ENCODE data around the gene CNTN2. TPM values are rescaled to one million over a fixed set of nuclear protein-coding genes. Genes with fewer than 3 reads are reported as not detected.

Gene CNTN2
- total RNA-seq, 2 experiments from 2014 or later = not detected

DNA sequence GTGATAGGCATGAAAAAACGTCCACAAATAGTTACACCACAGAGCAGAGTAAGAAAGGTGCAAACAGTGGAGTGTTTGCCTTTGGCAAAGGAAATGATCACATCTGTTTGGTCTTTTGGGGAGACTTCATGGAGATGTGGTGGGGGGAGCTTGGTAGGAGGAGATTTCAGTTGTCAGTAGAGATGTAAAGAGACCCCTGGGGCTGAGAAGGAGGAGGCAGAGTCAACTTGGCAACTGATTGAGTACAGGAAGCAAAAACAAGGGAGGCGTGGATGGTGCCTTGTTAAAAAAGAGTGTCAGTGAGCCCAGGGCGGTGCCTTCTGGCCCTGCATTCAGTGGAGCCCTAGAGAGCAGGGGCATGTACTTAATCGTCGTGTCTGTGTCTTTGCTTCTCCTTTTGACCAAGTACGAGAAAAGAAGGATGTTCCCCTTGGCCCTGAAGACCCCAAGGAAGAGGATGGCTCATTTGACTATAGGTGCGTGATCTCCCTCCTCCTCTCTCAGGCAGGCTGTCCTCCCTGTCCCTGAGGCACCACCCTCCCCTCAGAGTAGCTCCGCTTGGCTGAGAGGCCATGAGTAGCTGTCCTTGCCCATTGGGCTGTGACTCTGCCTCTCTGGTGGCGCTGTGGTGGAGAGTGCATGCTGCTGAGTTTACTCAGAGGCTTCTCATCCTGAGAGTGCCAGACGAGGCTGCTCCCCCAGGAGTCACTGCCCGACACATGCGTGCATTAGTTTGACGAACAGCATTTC lies 30.4 kb upstream of the CNTN2 start:
- Mint-ChIP-seq H3K4me1 (no peaks in the 10 kb centered on the region), H3K9me3 (no peaks in the 10 kb centered on the region), H3K36me3 (ENCODE audit: low read depth) (no peaks in the 10 kb centered on the region), H3K27me3 (no peaks in the 10 kb centered on the region), H3K4me3 (no peak overlapping the region), H3K27ac (no peak overlapping the region)
- ChIA-PET CTCF (interaction anchor here (1.6 kb wide), 1 partner anchor 49 kb away, joined by 5 read pairs; no protein-coding TSS in a partner anchor), POLR2A (no interaction called here)
- DNase-seq = no peak

DNA sequence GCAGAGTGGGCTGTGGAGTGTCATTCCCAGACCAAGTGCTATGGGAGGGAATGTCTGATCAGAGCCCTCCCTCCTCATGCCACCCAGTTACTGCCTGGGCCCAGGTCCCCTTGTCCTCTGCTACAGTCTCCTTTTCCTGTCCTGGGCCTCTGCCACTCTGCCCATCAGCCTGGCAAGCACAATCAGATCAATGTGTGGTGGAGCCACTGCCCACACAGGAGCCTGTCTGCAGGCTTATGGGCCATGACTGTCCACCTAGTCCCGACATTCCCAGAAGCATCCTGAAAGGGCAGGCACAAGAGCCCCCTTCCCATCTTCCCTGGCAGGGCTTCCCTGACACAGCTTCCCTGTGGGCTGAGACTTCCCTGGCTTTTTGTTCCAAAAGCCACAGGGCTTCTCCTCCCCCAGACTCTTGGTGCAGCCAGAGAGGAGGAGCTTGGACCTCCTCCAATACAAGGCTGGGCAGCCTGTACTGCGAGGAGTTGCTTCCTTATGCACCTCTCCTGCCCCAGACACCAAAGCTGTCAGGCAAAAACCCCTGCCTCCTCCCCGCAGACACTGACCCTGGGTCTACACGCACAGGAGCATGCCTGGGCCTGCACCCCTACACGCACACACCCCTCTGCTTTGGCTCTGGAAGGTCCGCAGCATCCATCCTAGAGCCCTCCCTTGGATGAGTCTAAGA lies 29.2 kb upstream of the CNTN2 start:
- ChIA-PET POLR2A (no interaction called here), CTCF (interaction anchor here (1.6 kb wide), 1 partner anchor 48 kb away, joined by 5 read pairs; no protein-coding TSS in a partner anchor)
- Mint-ChIP-seq H3K4me1 (no peaks in the 10 kb centered on the region), H3K27me3 (no peaks in the 10 kb centered on the region), H3K36me3 (ENCODE audit: low read depth) (no peaks in the 10 kb centered on the region), H3K9me3 (no peaks in the 10 kb centered on the region), H3K4me3 (no peak overlapping the region), H3K27ac (no peak overlapping the region)
- no peak for DNase-seq

GRCh38 chr1:205014783-205015182 lies 28.2 kb upstream of the CNTN2 start:
- no peaks in the 10 kb centered on the region for H3K36me3 Mint-ChIP-seq (ENCODE audit: low read depth)
- H3K27ac Mint-ChIP-seq = no peak overlapping the region
- DNase-seq = no peak
- ChIA-PET CTCF (no interaction called here), POLR2A (no interaction called here)
- no peak overlapping the region for H3K4me3 Mint-ChIP-seq
- no peaks in the 10 kb centered on the region for H3K4me1 Mint-ChIP-seq
- H3K27me3 Mint-ChIP-seq = no peaks in the 10 kb centered on the region
- no peaks in the 10 kb centered on the region for H3K9me3 Mint-ChIP-seq

- no peaks in the 10 kb centered on the region for H3K4me1 Mint-ChIP-seq
- POLR2A ChIA-PET = no interaction called here
- H3K4me3 Mint-ChIP-seq = no peak overlapping the region
- H3K36me3 Mint-ChIP-seq (ENCODE audit: low read depth) = no peaks in the 10 kb centered on the region
- no peak overlapping the region for H3K27ac Mint-ChIP-seq
- H3K9me3 Mint-ChIP-seq = no peaks in the 10 kb centered on the region
- CTCF ChIA-PET = no interaction called here
- H3K27me3 Mint-ChIP-seq = no peaks in the 10 kb centered on the region
- no peak for DNase-seq
Measured at GRCh38 chr1:205015241-205015640, 27.8 kb upstream of the CNTN2 start.

DNA sequence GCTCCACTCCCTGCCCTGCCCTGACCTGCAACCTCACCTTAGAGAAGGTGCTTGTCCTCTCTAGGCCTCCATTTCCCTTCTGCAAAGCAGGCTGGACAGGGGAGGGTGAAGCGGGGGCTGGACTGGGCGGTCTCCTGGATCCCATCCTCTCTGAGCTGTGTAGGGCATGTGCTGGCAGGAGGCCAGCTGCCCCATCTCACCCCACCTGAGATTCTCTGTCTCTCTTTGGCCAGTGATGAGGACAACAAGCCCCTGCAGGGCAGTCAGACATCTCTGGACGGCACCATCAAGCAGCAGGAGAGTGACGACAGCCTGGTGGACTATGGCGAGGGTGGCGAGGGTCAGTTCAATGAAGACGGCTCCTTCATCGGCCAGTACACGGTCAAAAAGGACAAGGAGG lies 26.9 kb upstream of the CNTN2 start:
- no peaks in the 10 kb centered on the region for H3K4me1 Mint-ChIP-seq
- DNase-seq = no peak
- no peaks in the 10 kb centered on the region for H3K36me3 Mint-ChIP-seq (ENCODE audit: low read depth)
- H3K4me3 Mint-ChIP-seq = no peak overlapping the region
- H3K27ac Mint-ChIP-seq = no peak overlapping the region
- CTCF ChIA-PET = no interaction called here
- H3K9me3 Mint-ChIP-seq = no peaks in the 10 kb centered on the region
- POLR2A ChIA-PET = no interaction called here
- no peaks in the 10 kb centered on the region for H3K27me3 Mint-ChIP-seq

- no peaks in the 10 kb centered on the region for H3K36me3 Mint-ChIP-seq (ENCODE audit: low read depth)
- no peak overlapping the region for H3K4me3 Mint-ChIP-seq
- no peak for DNase-seq
- no peaks in the 10 kb centered on the region for H3K9me3 Mint-ChIP-seq
- no peaks in the 10 kb centered on the region for H3K27me3 Mint-ChIP-seq
- no peaks in the 10 kb centered on the region for H3K4me1 Mint-ChIP-seq
- ChIA-PET POLR2A (no interaction called here), CTCF (no interaction called here)
- no peak overlapping the region for H3K27ac Mint-ChIP-seq
Measured at GRCh38 chr1:205016584-205016983, 26.4 kb upstream of the CNTN2 start.

DNA sequence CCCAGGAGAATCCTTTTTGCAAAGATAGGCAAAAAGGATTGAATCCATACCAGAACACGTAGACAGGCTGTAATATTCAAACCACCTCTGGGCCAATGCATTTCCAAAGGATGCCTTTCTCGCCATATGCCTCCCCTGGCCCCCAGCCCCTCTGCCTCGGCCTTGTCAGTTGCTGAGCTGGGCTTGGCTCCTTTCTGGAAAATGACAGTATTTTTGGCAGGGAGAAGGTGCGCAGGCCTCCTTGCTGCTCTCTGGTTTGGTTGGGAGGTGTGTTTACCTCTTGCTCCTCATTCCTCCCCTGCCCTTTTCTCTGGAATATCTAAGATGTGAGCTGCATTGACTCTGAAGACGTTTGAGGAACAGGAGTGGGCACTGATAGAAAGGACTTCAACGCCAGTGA lies 26.0 kb upstream of the CNTN2 start:
- H3K4me3 Mint-ChIP-seq = no peak overlapping the region

GRCh38 chr1:205017766-205018165 lies 25.2 kb upstream of the CNTN2 start:
- Mint-ChIP-seq H3K27ac (no peak overlapping the region), H3K4me1 (no peaks in the 10 kb centered on the region), H3K4me3 (no peak overlapping the region), H3K36me3 (ENCODE audit: low read depth) (no peaks in the 10 kb centered on the region), H3K27me3 (no peaks in the 10 kb centered on the region), H3K9me3 (no peaks in the 10 kb centered on the region)
- no peak for DNase-seq
- POLR2A ChIA-PET = no interaction called here
- CTCF ChIA-PET = interaction anchor here (1.1 kb wide), 1 partner anchor 44 kb away, joined by 4 read pairs; no protein-coding TSS in a partner anchor

More for the DNA sequence above, 26.0 kb upstream of the CNTN2 start:
- DNase-seq = no peak
- Mint-ChIP-seq H3K36me3 (ENCODE audit: low read depth) (no peaks in the 10 kb centered on the region), H3K4me1 (no peaks in the 10 kb centered on the region), H3K27ac (no peak overlapping the region), H3K27me3 (no peaks in the 10 kb centered on the region), H3K9me3 (no peaks in the 10 kb centered on the region)
- CTCF ChIA-PET = no interaction called here
- POLR2A ChIA-PET = no interaction called here

- H3K27ac Mint-ChIP-seq = no peak overlapping the region
- ChIA-PET POLR2A (no interaction called here), CTCF (interaction anchor here (1.1 kb wide), 1 partner anchor 43 kb away, joined by 4 read pairs; no protein-coding TSS in a partner anchor)
- no peaks in the 10 kb centered on the region for H3K9me3 Mint-ChIP-seq
- no peak overlapping the region for H3K4me3 Mint-ChIP-seq
- H3K27me3 Mint-ChIP-seq = no peaks in the 10 kb centered on the region
- H3K4me1 Mint-ChIP-seq = no peaks in the 10 kb centered on the region
- no peaks in the 10 kb centered on the region for H3K36me3 Mint-ChIP-seq (ENCODE audit: low read depth)
- no peak for DNase-seq
Measured at GRCh38 chr1:205018381-205018780, 24.6 kb upstream of the CNTN2 start.

- POLR2A ChIA-PET = no interaction called here
- Mint-ChIP-seq H3K27me3 (no peaks in the 10 kb centered on the region), H3K36me3 (ENCODE audit: low read depth) (no peaks in the 10 kb centered on the region), H3K4me3 (no peak overlapping the region), H3K9me3 (no peaks in the 10 kb centered on the region), H3K27ac (no peak overlapping the region), H3K4me1 (no peaks in the 10 kb centered on the region)
- CTCF ChIA-PET = interaction anchor here (2.0 kb wide), 1 partner anchor 41 kb away, joined by 5 read pairs; no protein-coding TSS in a partner anchor
- DNase-seq = no peak
Measured at GRCh38 chr1:205020466-205020865, 22.5 kb upstream of the CNTN2 start.

- no peak overlapping the region for H3K4me3 Mint-ChIP-seq
- CTCF ChIA-PET = interaction anchor here (1.2 kb wide), 1 partner anchor 37 kb away, joined by 4 read pairs; no protein-coding TSS in a partner anchor
- no peaks in the 10 kb centered on the region for H3K36me3 Mint-ChIP-seq (ENCODE audit: low read depth)
- no peaks in the 10 kb centered on the region for H3K9me3 Mint-ChIP-seq
- POLR2A ChIA-PET = no interaction called here
- no peaks in the 10 kb centered on the region for H3K4me1 Mint-ChIP-seq
- H3K27ac Mint-ChIP-seq = no peak overlapping the region
- H3K27me3 Mint-ChIP-seq = peaks cover 4% of the 10 kb centered on the region
- no peak for DNase-seq
Measured at GRCh38 chr1:205024679-205025078, 18.3 kb upstream of the CNTN2 start.

DNA sequence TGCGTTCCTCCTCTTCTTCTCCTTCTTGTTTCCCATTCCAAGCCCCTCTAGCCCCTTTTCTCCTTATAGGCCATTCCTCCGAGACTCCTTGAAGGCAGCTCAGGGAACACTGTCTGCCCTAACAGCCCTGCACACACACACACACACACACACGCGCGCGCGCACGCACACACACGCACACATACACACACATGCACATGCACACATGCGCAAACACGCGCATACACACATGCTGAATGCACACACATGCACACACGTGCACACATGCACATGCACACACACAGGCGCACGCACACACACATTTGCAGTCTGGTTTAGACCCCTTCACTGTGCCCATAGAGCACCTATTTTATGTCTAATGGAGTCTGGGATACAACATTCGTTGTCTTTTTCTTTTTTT lies 17.8 kb upstream of the CNTN2 start:
- H3K36me3 Mint-ChIP-seq (ENCODE audit: low read depth) = no peaks in the 10 kb centered on the region

DNA sequence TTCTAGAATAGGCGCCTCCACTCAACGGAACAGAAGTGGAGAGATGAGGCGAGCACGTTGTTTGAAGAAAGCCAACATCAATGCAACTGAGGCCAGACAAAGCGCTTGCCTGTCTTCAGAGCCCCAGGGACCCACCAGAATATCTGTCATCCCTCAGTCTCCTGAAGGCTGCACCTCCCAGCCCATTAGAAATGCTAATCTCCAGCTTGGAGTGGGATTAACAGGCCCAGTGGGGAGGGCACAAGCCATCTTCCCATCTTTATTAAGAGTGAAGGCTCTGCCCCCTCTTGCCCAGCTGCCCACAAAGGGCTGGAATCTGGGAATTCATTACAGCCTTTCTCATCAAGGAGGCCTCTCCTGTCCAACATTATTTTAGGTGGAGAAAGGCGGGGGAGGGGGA lies 16.8 kb upstream of the CNTN2 start:
- H3K36me3 Mint-ChIP-seq (ENCODE audit: low read depth) = no peaks in the 10 kb centered on the region
- H3K4me3 Mint-ChIP-seq = no peak overlapping the region
- CTCF ChIA-PET = no interaction called here
- no peaks in the 10 kb centered on the region for H3K4me1 Mint-ChIP-seq
- H3K27me3 Mint-ChIP-seq = peaks cover 4% of the 10 kb centered on the region
- POLR2A ChIA-PET = no interaction called here
- no peak overlapping the region for H3K27ac Mint-ChIP-seq
- no peaks in the 10 kb centered on the region for H3K9me3 Mint-ChIP-seq
- DNase-seq = no peak

More for the DNA sequence above, 17.8 kb upstream of the CNTN2 start:
- Mint-ChIP-seq H3K4me3 (no peak overlapping the region), H3K27ac (no peak overlapping the region), H3K9me3 (no peaks in the 10 kb centered on the region), H3K27me3 (peaks cover 4% of the 10 kb centered on the region), H3K4me1 (no peaks in the 10 kb centered on the region)
- DNase-seq = no peak
- CTCF ChIA-PET = interaction anchor here (1.2 kb wide), 1 partner anchor 36 kb away, joined by 4 read pairs; no protein-coding TSS in a partner anchor
- POLR2A ChIA-PET = no interaction called here

- no peak overlapping the region for H3K27ac Mint-ChIP-seq
- no peak for DNase-seq
- ChIA-PET CTCF (interaction anchor here (0.5 to 1.6 kb wide), 3 partner anchors 33 to 269 kb away, joined by 3 to 9 read pairs (median 6); no protein-coding TSS in a partner anchor), POLR2A (no interaction called here)
- no peak overlapping the region for H3K4me3 Mint-ChIP-seq
- no peaks in the 10 kb centered on the region for H3K9me3 Mint-ChIP-seq
- no peaks in the 10 kb centered on the region for H3K4me1 Mint-ChIP-seq
- no peaks in the 10 kb centered on the region for H3K36me3 Mint-ChIP-seq (ENCODE audit: low read depth)
- peaks cover 4% of the 10 kb centered on the region for H3K27me3 Mint-ChIP-seq
Measured at GRCh38 chr1:205028390-205028789, 14.6 kb upstream of the CNTN2 start.

Data from activated CD4-positive, alpha-beta memory T cell treated with anti-CD3 and anti-CD28 coated beads, Interleukin-2, amount 10 ng/mL, durations not matched to agents 7 days and 5 days (primary cell).